Medulla oblongata (tissue), 1 donor: ENCODE measurements around the gene MICU1.

ENCODE experiments used
- DNase-seq: peaks from one replicate; pipeline ENCODE4 v3.0.0-alpha.2; 2015; ENCODE audit errors: extremely low spot score

Gene MICU1

GRCh38 chr10:72630144-72630543 lies 4.3 kb upstream of the MICU1 start:
- DNase-seq = no peak

GRCh38 chr10:72626444-72626754 lies 520 bp upstream of the MICU1 start:
- no peak for DNase-seq

GRCh38 chr10:72625276-72625607 lies 637 bp downstream of the MICU1 start:
- DNase-seq = no peak

- no peak for DNase-seq
Observed at GRCh38 chr10:72622271-72622670, 3.6 kb downstream of the MICU1 start.

GRCh38 chr10:72616716-72617115 lies 9.2 kb downstream of the MICU1 start:
- peak; percentile 64 for DNase-seq

GRCh38 chr10:72615970-72616369 lies 9.9 kb downstream of the MICU1 start:
- no peak for DNase-seq

GRCh38 chr10:72612203-72612826 lies 13.6 kb downstream of the MICU1 start:
- no peak for DNase-seq

- no peak for DNase-seq
Observed at GRCh38 chr10:72611783-72612182, 14.1 kb downstream of the MICU1 start.

GRCh38 chr10:72610466-72610865 lies 15.4 kb downstream of the MICU1 start:
- DNase-seq = no peak

- DNase-seq = no peak
Observed at GRCh38 chr10:72605122-72605521, 20.8 kb downstream of the MICU1 start.

- DNase-seq = no peak
Observed at GRCh38 chr10:72601144-72601543, 24.7 kb downstream of the MICU1 start.

GRCh38 chr10:72598769-72599701 lies 26.8 kb downstream of the MICU1 start:
- DNase-seq = no peak

- DNase-seq = no peak
Observed at GRCh38 chr10:72597897-72598296, 28.0 kb downstream of the MICU1 start.

GRCh38 chr10:72595436-72595835 lies 30.4 kb downstream of the MICU1 start:
- no peak for DNase-seq

GRCh38 chr10:72593963-72594362 lies 31.9 kb downstream of the MICU1 start:
- DNase-seq = no peak

- no peak for DNase-seq
Observed at GRCh38 chr10:72588266-72588665, 37.6 kb downstream of the MICU1 start.

GRCh38 chr10:72587568-72587967 lies 38.3 kb downstream of the MICU1 start:
- no peak for DNase-seq

- DNase-seq = peak; percentile 73
Observed at GRCh38 chr10:72574636-72575035, 51.2 kb downstream of the MICU1 start.

- DNase-seq = no peak
Observed at GRCh38 chr10:72573079-72573478, 52.8 kb downstream of the MICU1 start.

GRCh38 chr10:72567889-72568640 lies 57.8 kb downstream of the MICU1 start:
- peak; percentile 22 for DNase-seq

- no peak for DNase-seq
Observed at GRCh38 chr10:72567421-72567820, 58.5 kb downstream of the MICU1 start.

GRCh38 chr10:72564596-72564995 lies 61.3 kb downstream of the MICU1 start:
- DNase-seq = no peak
